NCI-H345 treated with DMSO at 0.1 percent for 48 hours (cell line): ENCODE measurements around the gene TMEM184B.
A peak's percentile ranks its signal among the peaks of the same experiment; 100 is the strongest.

Source experiments
- DNase-seq: peaks from one replicate; lab custom pipeline; 2025; ENCODE audit not compliant: unreplicated experiment; lab: John Stamatoyannopoulos, UW

Gene TMEM184B

GRCh38 chr22:38308791-38309498 lies 36.1 kb upstream of the TMEM184B start:
- DNase-seq: no peak

GRCh38 chr22:38305471-38306448 lies 33.0 kb upstream of the TMEM184B start:
- DNase-seq: peak; percentile 63

- DNase-seq: no peak
These were observed 31.7 kb upstream of the TMEM184B start for GRCh38 chr22:38304526-38304925.

- DNase-seq: no peak
These were observed 31.2 kb upstream of the TMEM184B start for GRCh38 chr22:38303974-38304373.

GRCh38 chr22:38302906-38303305 lies 30.1 kb upstream of the TMEM184B start:
- no peak for DNase-seq

- DNase-seq: no peak
These were observed 28.1 kb upstream of the TMEM184B start for GRCh38 chr22:38300946-38301345.

- no peak for DNase-seq
These were observed 27.6 kb upstream of the TMEM184B start for GRCh38 chr22:38300197-38300945.

GRCh38 chr22:38299770-38300102 lies 26.9 kb upstream of the TMEM184B start:
- no peak for DNase-seq

- no peak for DNase-seq
These were observed 25.6 kb upstream of the TMEM184B start for GRCh38 chr22:38298312-38299005.

GRCh38 chr22:38296372-38296771 lies 23.6 kb upstream of the TMEM184B start:
- DNase-seq: no peak

- no peak for DNase-seq
These were observed 23.1 kb upstream of the TMEM184B start for GRCh38 chr22:38295863-38296262.

- no peak for DNase-seq
These were observed 22.5 kb upstream of the TMEM184B start for GRCh38 chr22:38295339-38295738.

- DNase-seq: no peak
These were observed 21.4 kb upstream of the TMEM184B start for GRCh38 chr22:38294193-38294592.

GRCh38 chr22:38292694-38293093 lies 19.9 kb upstream of the TMEM184B start:
- no peak for DNase-seq

GRCh38 chr22:38291201-38291777 lies 18.5 kb upstream of the TMEM184B start:
- peak; percentile 29 for DNase-seq

- DNase-seq: no peak
These were observed 17.5 kb upstream of the TMEM184B start for GRCh38 chr22:38290347-38290746.

GRCh38 chr22:38289583-38290082 lies 16.8 kb upstream of the TMEM184B start:
- no peak for DNase-seq

GRCh38 chr22:38286915-38287669 lies 14.3 kb upstream of the TMEM184B start:
- no peak for DNase-seq

GRCh38 chr22:38285018-38285417 lies 12.2 kb upstream of the TMEM184B start:
- no peak for DNase-seq

GRCh38 chr22:38284042-38284402 lies 11.2 kb upstream of the TMEM184B start:
- no peak for DNase-seq
